HepG2 (cell line): Measurements from ENCODE around the gene WASHC4. TPM values are rescaled to one million over a fixed set of nuclear protein-coding genes. Genes with fewer than 3 reads are reported as not detected.

Experiments
- AHR ChIP-seq: IDR thresholded peaks from 2 replicates; pipeline ENCODE4 v1.6.1; 2018; ENCODE audit warnings: missing genetic modification reagents, missing compliant biosample characterization
- BRCA1 ChIP-seq: sonication (generic); formaldehyde crosslinking; IDR thresholded peaks from 2 replicates; pipeline ENCODE4 v1.4.0; 2020; ENCODE audit warnings: missing genetic modification reagents
- GPN1 ChIP-seq: sonication (generic); formaldehyde crosslinking; IDR thresholded peaks from 2 replicates; pipeline ENCODE4 v1.5.1; 2020; ENCODE audit warnings: missing genetic modification reagents, borderline replicate concordance
- HMG20B ChIP-seq: conservative IDR thresholded peaks from 2 replicates; pipeline ENCODE4 v1.6.1; 2016; ENCODE audit warnings: missing genetic modification reagents, missing compliant biosample characterization
- KDM5A ChIP-seq: fragments of 200-600 bp; sonication (generic); IDR thresholded peaks from 2 replicates; pipeline ENCODE4 v1.7.0; 2018; ENCODE audit warnings: antibody characterized with exemption, mild to moderate bottlenecking, low read length, borderline replicate concordance
- KLF9 ChIP-seq: IDR thresholded peaks from 2 replicates; pipeline ENCODE4 v1.6.1; 2016; ENCODE audit warnings: low read depth
- MED13 ChIP-seq: sonication (generic); formaldehyde crosslinking; IDR thresholded peaks from 2 replicates; pipeline ENCODE4 v1.5.0; 2020; ENCODE audit warnings: missing genetic modification reagents
- MTF2 ChIP-seq: sonication (generic); formaldehyde crosslinking; IDR thresholded peaks from 2 replicates; pipeline ENCODE4 v1.5.0; 2020; ENCODE audit warnings: missing genetic modification reagents, borderline replicate concordance
- POGZ ChIP-seq: sonication (generic); formaldehyde crosslinking; IDR thresholded peaks from 2 replicates; pipeline ENCODE4 v1.4.0; 2020; ENCODE audit warnings: mild to moderate bottlenecking, missing genetic modification reagents
- SMAD3 ChIP-seq: sonication (generic); formaldehyde crosslinking; IDR thresholded peaks from 2 replicates; pipeline ENCODE4 v1.4.0; 2020; ENCODE audit warnings: missing genetic modification reagents
- SRSF4 ChIP-seq: fragments of 200-400 bp; formaldehyde crosslinking; IDR thresholded peaks from one replicate; pipeline ENCODE4 v1.6.1; 2018; ENCODE audit warnings: mild to moderate bottlenecking, low read depth, low read length, moderate library complexity; ENCODE audit not compliant: poor library complexity, severe bottlenecking
- STAG1 ChIP-seq: sonication (generic); formaldehyde crosslinking; IDR thresholded peaks from 2 replicates; pipeline ENCODE4 v1.4.0; 2020; ENCODE audit warnings: missing genetic modification reagents
- TBP ChIP-seq: sonication (generic); formaldehyde crosslinking; IDR thresholded peaks from 2 replicates; pipeline ENCODE4 v1.5.0; 2020; ENCODE audit warnings: missing genetic modification reagents
- TEAD2 ChIP-seq: sonication (generic); formaldehyde crosslinking; IDR thresholded peaks from 2 replicates; pipeline ENCODE4 v1.9.0; 2021; ENCODE audit warnings: missing genetic modification reagents
- WIZ ChIP-seq: sonication (generic); formaldehyde crosslinking; IDR thresholded peaks from 2 replicates; pipeline ENCODE4 v1.5.1; 2020; ENCODE audit warnings: mild to moderate bottlenecking, missing genetic modification reagents
- ZNF136 ChIP-seq: sonication (generic); formaldehyde crosslinking; IDR thresholded peaks from 2 replicates; pipeline ENCODE4 v1.8.1; 2022; ENCODE audit warnings: low read depth, mild to moderate bottlenecking, moderate library complexity, missing genetic modification reagents
- ZNF207 ChIP-seq: fragments of 450-650 bp; IDR thresholded peaks from 2 replicates; pipeline ENCODE4 v1.6.1; 2016; ENCODE audit warnings: antibody characterized with exemption, borderline replicate concordance
- ZNF224 ChIP-seq: sonication (generic); formaldehyde crosslinking; IDR thresholded peaks from 2 replicates; pipeline ENCODE4 v1.5.0; 2020; ENCODE audit warnings: mild to moderate bottlenecking, missing genetic modification reagents
- ZNF253 ChIP-seq: sonication (generic); formaldehyde crosslinking; IDR thresholded peaks from 2 replicates; pipeline ENCODE4 v1.8.0; 2022; ENCODE audit warnings: mild to moderate bottlenecking, missing genetic modification reagents, borderline replicate concordance
- ZNF331 ChIP-seq: sonication (generic); formaldehyde crosslinking; IDR thresholded peaks from 2 replicates; pipeline ENCODE4 v1.4.0; 2020; ENCODE audit warnings: missing genetic modification reagents
- ZNF383 ChIP-seq: sonication (generic); formaldehyde crosslinking; IDR thresholded peaks from 2 replicates; pipeline ENCODE4 v1.4.0; 2020; ENCODE audit warnings: missing genetic modification reagents, mild to moderate bottlenecking, borderline replicate concordance
- ZNF484 ChIP-seq: sonication (generic); formaldehyde crosslinking; IDR thresholded peaks from 2 replicates; pipeline ENCODE4 v1.5.1; 2020; ENCODE audit warnings: mild to moderate bottlenecking, low read depth, missing genetic modification reagents, borderline replicate concordance
- ZNF557 ChIP-seq: sonication (generic); formaldehyde crosslinking; IDR thresholded peaks from 2 replicates; pipeline ENCODE4 v1.4.0; 2020; ENCODE audit warnings: missing genetic modification reagents
- polyA plus RNA-seq, 8 experiments: library from polyadenylated mRNA; depleted of rRNA in 3 of 8; stranded (reverse) in 7 of 8; unstranded in 1 of 8; fragments of >200 nt; fragmentation: Illumina TruSeq in 4 of 8; extraction: Trizol in 4 of 8; gene quantifications; 2 replicates each; pipeline versions ENCODE4 v1.2.1 to v1.2.3, GENCODE V29; 2011 to 2016; ENCODE audit warnings: low read depth in 4 of 8, missing spikeins in 1 of 8, mixed read lengths in 1 of 8; ENCODE audit not compliant: insufficient read depth in 1 of 8
- total RNA-seq, 5 experiments: library from RNA; depleted of rRNA; stranded (reverse); fragments of >200 nt; fragmentation: Illumina TruSeq; extraction: Trizol; gene quantifications; 2 replicates each; pipeline ENCODE4 v1.2.3, GENCODE V29; 2016; ENCODE audit warnings: low read depth in 1 of 5
- TF ChIP-seq, protein P1 (sequence below): sonication (generic); formaldehyde crosslinking; IDR thresholded peaks from 2 replicates; pipeline ENCODE4; 2020; ENCODE audit warnings: missing genetic modification reagents, mild to moderate bottlenecking, borderline replicate concordance
- TF ChIP-seq, protein P2 (sequence below): sonication (generic); formaldehyde crosslinking; IDR thresholded peaks from 2 replicates; pipeline ENCODE4 v1.5.1; 2020; ENCODE audit warnings: missing genetic modification reagents, mild to moderate bottlenecking, borderline replicate concordance
- TF ChIP-seq, protein P3 (sequence below): sonication (generic); formaldehyde crosslinking; IDR thresholded peaks from 2 replicates; pipeline ENCODE4 v1.5.1; 2020; ENCODE audit warnings: mild to moderate bottlenecking, missing genetic modification reagents, borderline replicate concordance

The WASHC4 gene
- total and polyA plus RNA-seq, 2 of the 13 experiments (the other 11 are each of a cell fraction or from before 2014, with no cell fraction given): 21.0 to 36.3 TPM

DNA sequence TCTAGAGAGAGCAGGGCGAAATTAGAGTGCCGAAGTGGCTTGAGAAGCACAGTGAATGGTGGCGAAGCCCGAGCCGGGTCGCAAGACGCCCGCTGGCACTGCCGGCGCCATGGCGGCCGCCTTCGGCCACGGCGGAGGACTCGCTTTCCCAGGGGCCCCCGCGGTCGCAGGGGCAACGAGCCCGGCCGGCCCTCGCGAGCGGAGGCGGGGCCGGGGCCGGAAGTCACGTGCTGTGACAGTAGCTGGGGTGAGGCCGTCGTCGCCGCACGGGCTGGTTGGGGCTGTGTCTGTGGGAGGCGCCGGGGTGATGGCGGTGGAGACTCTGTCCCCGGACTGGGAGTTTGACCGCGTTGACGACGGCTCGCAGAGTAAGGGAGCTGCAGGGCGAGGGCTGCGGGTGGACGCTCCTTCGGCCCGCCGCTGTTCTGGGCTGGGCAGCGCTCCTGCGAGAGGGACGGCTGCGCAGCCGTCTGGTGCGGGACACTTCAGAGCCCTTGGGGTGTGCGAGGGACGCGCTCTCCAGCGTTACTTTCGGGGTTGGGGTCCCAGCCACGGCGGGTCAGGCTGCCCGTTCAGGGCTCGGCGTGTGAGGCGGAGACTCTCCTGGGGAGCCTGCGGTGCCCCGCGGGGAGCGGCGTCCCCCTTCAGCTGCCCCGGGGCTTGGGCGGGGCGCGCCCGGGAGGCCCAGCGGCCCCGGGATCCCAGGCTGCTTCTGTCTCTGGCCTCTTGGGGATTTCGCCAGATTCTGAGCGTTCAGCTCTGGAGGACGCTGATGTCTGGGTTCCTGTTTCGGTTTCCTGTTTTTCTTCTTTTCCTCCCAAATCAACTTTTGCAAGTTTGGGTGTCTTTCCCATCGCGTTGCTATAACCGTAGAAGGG is at the start of gene WASHC4 (continued):
- TF ChIP-seq ZNF484 (CRISPR knock-in tag) (peak; percentile 68; the same call in 1 of the 2 replicates), ZNF207 (no peak), ZNF136 (CRISPR knock-in tag) (0 out of 2 replicates have a peak, but pooled peaks have one; percentile 23), TEAD2 (CRISPR knock-in tag) (no peak), ZNF383 (CRISPR knock-in tag) (0 out of 2 replicates have a peak, but pooled peaks have one; percentile 77), KLF9 (CRISPR knock-in tag) (no peak), SRSF4 (no peak), ZNF557 (0 out of 2 replicates have a peak, but pooled peaks have one; percentile 29), ZNF253 (CRISPR knock-in tag) (peak; percentile 77; the same call in 1 of the 2 replicates), MED13 (CRISPR knock-in tag) (no peak), TBP (no peak), AHR (0 out of 2 replicates have a peak, but pooled peaks have one; percentile 69), HMG20B (CRISPR knock-in tag) (no peak; the same call in 1 of the 2 replicates), BRCA1 (CRISPR knock-in tag) (peak; percentile 66; the same call in 1 of the 2 replicates), ZNF224 (CRISPR knock-in tag) (no peak; the same call in none of the 2 replicates), POGZ (peak; percentile 86), KDM5A (no peak), MTF2 (CRISPR knock-in tag) (no peak), GPN1 (CRISPR knock-in tag) (no peak), WIZ (CRISPR knock-in tag) (peak; percentile 81; the same call in 1 of the 2 replicates), SMAD3 (CRISPR knock-in tag) (no peak), ZNF331 (peak; percentile 76), STAG1 (CRISPR knock-in tag) (no peak)
- TF ChIP-seq, protein P1, sequence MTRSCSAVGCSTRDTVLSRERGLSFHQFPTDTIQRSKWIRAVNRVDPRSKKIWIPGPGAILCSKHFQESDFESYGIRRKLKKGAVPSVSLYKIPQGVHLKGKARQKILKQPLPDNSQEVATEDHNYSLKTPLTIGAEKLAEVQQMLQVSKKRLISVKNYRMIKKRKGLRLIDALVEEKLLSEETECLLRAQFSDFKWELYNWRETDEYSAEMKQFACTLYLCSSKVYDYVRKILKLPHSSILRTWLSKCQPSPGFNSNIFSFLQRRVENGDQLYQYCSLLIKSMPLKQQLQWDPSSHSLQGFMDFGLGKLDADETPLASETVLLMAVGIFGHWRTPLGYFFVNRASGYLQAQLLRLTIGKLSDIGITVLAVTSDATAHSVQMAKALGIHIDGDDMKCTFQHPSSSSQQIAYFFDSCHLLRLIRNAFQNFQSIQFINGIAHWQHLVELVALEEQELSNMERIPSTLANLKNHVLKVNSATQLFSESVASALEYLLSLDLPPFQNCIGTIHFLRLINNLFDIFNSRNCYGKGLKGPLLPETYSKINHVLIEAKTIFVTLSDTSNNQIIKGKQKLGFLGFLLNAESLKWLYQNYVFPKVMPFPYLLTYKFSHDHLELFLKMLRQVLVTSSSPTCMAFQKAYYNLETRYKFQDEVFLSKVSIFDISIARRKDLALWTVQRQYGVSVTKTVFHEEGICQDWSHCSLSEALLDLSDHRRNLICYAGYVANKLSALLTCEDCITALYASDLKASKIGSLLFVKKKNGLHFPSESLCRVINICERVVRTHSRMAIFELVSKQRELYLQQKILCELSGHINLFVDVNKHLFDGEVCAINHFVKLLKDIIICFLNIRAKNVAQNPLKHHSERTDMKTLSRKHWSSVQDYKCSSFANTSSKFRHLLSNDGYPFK (CRISPR knock-in tag): peak; percentile 45; the same call in 1 of the 2 replicates
- TF ChIP-seq, protein P2, sequence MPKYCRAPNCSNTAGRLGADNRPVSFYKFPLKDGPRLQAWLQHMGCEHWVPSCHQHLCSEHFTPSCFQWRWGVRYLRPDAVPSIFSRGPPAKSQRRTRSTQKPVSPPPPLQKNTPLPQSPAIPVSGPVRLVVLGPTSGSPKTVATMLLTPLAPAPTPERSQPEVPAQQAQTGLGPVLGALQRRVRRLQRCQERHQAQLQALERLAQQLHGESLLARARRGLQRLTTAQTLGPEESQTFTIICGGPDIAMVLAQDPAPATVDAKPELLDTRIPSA (CRISPR knock-in tag): peak; percentile 97
- TF ChIP-seq, protein P3, sequence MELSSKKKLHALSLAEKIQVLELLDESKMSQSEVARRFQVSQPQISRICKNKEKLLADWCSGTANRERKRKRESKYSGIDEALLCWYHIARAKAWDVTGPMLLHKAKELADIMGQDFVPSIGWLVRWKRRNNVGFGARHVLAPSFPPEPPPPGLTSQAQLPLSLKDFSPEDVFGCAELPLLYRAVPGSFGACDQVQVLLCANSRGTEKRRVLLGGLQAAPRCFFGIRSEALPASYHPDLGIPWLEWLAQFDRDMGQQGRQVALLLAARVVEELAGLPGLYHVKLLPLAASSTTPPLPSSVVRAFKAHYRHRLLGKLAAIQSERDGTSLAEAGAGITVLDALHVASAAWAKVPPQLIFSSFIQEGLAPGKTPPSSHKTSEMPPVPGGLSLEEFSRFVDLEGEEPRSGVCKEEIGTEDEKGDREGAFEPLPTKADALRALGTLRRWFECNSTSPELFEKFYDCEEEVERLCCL (CRISPR knock-in tag): 0 out of 2 replicates have a peak, but pooled peaks have one; percentile 63
